Renal cortex interstitium (tissue), 3 donors: ENCODE data around the gene RABL3. TPM values are rescaled to one million over a fixed set of nuclear protein-coding genes. Genes with fewer than 3 reads are reported as not detected.

Experiments used
- polyA plus RNA-seq, 3 donors: library from polyadenylated mRNA; unstranded; fragments of 120-200 nt; gene quantifications; one replicate each; pipeline ENCODE4 v1.2.1, GENCODE V29; 2013; ENCODE audit not compliant: insufficient read length in 3 of 3

The RABL3 gene
- polyA plus RNA-seq, 3 donors: 26.5 to 33.0 (median 28.9) TPM

Other genes with a start within 250 kb of the RABL3 start
- gene NDUFB4, start 146.2 kb downstream of the RABL3 start, polyA plus RNA-seq: 100 to 1,000 TPM; 170 to 209 (median 205) TPM
- 100 to 1,000 TPM in 2 of 3 donors, 10 to 100 TPM in 1; 73.4 to 104 (median 100) TPM for gene HGD, start 60.3 kb downstream of the RABL3 start, polyA plus RNA-seq
- gene GTF2E1, start 228 bp upstream of the RABL3 start, polyA plus RNA-seq: 10 to 100 TPM; 14.4 to 19.2 (median 15.4) TPM
- gene STXBP5L, start 165.7 kb upstream of the RABL3 start, polyA plus RNA-seq: under 1 TPM; 0.15 to 0.30 (median 0.20) TPM